IPS-18c (cell line): ENCODE measurements around the gene ZBTB42.
A peak's percentile ranks its signal among the peaks of the same experiment; 100 is the strongest.
"Not testable (repeated sequence)": the region's sequence is repeated elsewhere in the genome, so short reads cannot be mapped to it uniquely, and the experiment has no call there.

Experiments
- H3K4me3 ChIP-seq: 2 replicates; pipeline ENCODE4 v1.7.0; 2013; ENCODE audit warnings: low read depth, mild to moderate bottlenecking, low read length, moderate library complexity; ENCODE audit not compliant: insufficient read depth
- H3K9me3 ChIP-seq: one replicate; pipeline ENCODE4 v1.6.1; 2013; ENCODE audit warnings: mild to moderate bottlenecking, low read length, moderate library complexity; ENCODE audit not compliant: control insufficient read depth, insufficient read depth

Gene ZBTB42

DNA sequence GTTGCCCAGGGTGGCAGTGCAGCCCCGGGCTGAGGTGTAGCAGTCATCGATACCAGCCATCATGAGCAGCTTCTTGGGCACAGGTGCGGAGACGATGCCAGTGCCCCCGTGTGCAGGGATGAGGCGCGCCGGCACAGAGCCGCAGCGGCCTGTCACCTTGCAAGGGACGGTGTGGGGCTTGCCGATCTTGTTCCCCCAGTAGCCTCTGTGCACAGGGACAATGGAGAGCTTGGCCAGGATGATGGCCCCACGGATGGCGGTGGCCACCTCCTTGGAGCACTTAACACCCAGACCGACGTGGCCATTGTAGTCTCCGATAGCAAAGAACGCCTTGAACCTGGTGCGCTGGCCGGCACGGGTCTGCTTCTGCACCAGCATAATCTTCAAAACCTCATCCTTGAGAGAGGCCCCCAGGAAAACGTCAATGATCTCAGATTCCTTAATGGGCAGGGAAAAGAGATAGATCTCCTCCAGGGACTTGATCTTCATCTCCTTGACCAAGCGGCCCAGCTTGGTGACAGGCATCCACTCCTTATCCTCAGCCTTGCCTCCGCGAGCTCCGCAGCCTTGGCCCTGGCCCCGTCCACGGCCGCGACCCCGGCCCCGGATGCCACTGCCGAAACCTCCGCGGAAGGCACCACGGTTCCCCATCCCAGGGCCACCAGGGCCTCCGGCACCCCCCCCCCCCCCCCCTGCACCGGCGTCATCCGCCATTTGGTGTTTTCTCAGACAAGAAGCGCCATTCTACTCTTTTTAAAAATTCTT lies 35.5 kb downstream of the ZBTB42 start:
- H3K4me3 ChIP-seq, result not testable (repeated sequence)

DNA sequence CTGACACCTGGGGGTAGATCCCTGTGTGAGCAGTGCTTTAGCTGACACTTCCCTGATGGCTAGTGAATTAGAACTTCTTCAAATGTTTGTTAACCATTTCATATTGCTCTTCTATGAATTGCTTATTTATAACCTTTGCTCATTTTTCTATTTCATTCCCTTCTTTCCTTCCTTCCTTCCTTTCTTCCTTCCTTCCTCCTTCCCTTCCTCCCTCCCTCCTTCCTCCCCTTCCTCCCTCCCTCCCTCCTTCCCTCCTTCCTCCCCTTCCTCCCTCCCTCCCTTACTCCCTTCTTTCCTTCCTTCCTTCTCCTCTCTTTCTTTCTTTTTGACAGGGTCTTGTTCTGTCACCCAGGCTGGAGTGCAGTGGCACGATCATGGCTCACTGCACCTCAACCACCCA lies 40.8 kb downstream of the ZBTB42 start:
- H3K9me3 ChIP-seq, result no peaks in the 10 kb centered on the region
- H3K4me3 ChIP-seq, result no peak overlapping the region

More for the DNA sequence above, 35.5 kb downstream of the ZBTB42 start:
- H3K9me3 ChIP-seq, result not testable (repeated sequence)

DNA sequence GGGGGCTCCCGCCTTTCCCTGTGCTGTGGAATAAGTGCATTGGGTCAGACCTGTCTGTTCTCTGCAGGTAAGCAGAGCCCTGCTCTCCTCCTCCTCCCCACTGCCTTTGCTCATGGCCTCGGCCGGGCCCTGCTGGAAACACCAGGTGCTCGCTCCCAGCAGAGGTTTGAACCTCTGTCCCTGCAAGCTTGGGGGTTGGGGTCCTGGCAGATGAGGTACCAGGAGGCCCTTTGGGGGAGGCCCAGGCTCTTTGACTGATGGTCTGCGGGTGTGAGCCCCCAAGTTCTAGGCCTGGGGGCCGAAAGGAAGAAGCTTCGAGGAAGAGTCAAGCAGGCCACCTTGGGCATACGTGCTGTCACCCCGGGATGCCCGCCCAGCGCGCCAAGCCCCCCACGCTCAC lies 42.1 kb downstream of the ZBTB42 start:
- Histone ChIP-seq H3K9me3 (no peaks in the 10 kb centered on the region), H3K4me3 (peak overlapping the region; percentile 52)

DNA sequence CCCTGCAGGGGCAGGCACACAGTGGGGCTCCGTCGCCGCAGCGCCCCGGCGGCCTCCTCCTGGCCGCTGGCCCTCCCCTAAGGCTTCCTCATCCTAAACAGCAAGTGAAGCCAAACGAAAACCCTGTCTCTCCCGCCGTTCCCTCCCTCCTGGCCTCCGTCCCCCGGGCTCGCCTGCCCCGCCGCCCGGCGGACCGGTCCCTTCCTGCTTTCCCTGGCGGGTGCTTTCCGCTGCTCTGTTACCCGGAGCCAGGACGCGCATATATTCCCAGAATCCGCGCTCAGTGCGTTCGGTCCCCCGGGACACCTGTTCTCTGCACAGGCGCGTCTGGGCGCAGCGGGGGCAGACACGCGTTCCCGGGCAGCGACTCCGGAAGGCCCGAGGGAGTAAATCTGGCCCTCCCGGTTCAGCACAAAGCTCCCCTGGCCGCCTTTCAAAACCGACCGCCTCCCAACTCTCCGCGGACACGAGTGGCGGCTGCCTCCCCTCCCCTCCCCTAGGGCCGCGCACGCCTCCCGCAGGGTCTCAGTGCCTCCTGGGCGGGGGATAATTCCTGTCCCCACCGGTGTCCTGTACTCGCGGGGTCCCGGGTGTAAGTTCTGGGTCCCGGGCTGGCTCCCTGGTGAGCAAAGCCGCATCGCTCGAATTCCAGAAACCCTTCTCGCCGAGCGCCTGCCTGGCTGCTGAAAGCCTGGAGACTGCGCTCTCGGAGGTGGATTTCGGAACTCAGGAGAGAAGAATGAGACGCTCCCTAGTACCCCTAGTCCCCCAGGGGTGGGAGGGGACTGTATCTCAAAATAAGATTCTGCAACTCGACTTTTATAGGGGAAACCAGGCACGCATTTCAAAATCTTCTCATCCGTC lies 42.8 kb downstream of the ZBTB42 start:
- no peaks in the 10 kb centered on the region for H3K9me3 ChIP-seq
- H3K4me3 ChIP-seq, result peak overlapping the region; percentile 52

DNA sequence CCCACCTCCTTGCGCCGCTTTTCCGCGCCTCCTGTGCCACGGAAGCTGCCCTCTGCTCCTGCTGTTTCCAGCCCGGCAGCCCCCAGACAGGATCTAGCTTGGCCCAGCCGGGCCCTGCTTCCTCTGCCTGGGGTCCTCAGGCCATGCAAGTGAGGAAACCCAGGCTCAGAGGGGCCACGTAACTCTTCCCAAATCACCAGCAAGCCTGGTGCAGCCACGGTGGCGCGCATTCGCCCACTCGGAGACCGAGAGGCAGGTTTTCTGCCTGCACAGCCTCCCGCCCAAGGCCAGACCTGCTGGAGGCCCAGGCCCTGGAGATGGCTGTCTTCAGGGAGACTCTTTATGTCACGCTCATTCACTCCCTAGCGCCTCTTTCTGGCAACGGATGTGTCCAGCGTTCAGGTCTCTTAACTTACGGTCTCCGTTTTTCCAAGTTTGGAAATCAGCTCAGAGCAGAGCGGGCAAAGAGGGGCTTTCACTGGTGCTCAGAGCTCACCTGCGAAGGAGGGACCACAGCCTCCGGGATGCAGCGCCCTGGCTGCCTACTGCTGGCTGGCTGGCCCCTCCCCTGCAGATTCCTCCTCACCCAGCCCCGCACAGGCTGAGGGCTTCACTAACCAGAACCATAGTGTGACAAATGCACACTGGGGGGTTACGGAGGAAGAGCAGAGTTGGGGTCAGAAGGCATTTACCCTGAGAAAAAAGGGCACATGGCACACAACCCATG lies 43.6 kb downstream of the ZBTB42 start:
- Histone ChIP-seq H3K9me3 (no peaks in the 10 kb centered on the region), H3K4me3 (peak overlapping the region; percentile 52)

DNA sequence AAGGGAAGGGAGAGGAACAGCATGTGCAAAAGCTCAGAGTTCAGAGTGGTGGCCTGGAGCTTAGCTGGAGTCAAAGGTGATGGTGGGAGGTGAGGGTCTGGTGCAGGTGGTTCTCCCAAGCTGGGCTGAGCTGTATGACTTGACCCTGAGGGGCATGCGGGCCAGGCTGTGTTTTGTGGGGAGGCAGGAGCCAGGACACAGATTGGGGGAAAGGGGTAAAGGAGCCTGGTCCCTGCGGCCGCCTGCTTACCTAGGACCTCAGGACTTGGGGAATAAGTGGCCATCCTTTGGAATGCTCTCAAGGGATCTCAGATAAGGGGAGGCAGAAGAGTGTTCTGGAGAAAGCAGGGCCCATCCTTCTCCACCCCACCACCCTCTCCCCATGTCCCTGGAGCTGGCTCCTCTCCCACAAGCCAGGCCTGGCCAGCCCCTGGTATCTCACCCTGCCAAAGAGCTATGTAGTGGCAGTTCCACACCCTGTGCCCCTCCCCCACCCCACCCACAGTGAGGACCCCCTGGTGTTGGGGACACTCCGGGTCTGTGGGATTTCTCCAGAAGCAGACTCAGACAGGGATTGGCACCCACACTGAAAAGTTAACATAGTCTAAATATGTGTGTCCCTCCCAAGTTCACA lies 44.2 kb downstream of the ZBTB42 start:
- Histone ChIP-seq H3K4me3 (no peak overlapping the region), H3K9me3 (no peaks in the 10 kb centered on the region)

DNA sequence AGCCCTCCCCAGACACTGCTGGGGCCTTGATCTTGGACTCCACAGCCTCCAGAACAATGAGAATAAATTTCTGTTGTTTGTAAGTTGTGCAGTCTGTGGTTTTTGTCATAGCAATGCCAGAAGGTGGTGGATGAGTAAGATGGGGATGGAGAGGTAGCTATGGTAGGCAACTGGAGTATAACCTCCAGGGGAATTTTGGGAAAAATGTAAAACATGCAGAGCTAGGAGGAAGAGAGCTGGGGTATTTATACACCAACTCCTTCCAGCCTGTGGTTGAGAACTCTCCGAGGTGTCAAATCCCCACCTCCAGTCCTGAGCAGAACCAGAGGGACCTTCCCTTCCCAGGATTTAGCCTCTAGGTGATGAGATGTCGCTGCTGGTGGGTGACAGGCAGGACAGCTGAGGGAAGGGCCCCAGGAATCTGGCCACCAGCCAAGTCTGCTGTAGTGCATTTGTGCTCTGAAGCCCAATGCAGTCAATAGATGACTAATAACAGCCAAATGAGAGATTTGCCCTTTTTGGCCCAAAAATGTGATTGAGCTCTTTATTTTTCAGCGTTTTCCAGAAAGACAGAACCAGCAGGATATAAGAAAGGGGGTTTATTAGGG lies 45.0 kb downstream of the ZBTB42 start:
- H3K4me3 ChIP-seq, result no peak overlapping the region
- no peaks in the 10 kb centered on the region for H3K9me3 ChIP-seq

DNA sequence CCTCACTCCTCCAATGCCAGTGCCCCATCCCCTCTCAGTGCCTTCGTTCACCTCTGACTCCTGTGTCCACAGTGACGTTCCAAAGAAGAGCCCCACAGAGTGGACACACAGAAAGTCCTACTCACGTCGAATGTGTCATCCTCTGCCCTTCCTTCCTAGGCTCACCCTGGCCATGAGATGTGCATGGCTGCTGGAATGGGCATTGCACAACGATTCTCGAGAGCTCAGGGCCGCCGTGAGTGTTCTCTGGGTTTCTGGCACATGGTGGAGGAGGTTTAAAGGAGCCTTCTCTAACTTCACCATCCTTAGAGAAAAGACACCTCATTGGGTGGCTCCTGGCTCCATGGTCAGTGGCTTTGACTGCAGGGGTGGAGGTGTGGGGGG lies 51.4 kb downstream of the ZBTB42 start:
- no peaks in the 10 kb centered on the region for H3K9me3 ChIP-seq
- no peak overlapping the region for H3K4me3 ChIP-seq
